ENCODE results near the gene SAMD4A.

SAMD4A gene

GRCh38 chr14:54662491-54663133 is 95.7 kb downstream of the SAMD4A start:
- no peak for DNase-seq

GRCh38 chr14:54664961-54665360 is 98.0 kb downstream of the SAMD4A start:
- no peak for DNase-seq

- DNase-seq: no peak
Measured at GRCh38 chr14:54665946-54666345, 99.0 kb downstream of the SAMD4A start.

GRCh38 chr14:54667026-54667744 is 100.3 kb downstream of the SAMD4A start:
- DNase-seq: no peak

GRCh38 chr14:54667764-54668163 is 100.8 kb downstream of the SAMD4A start:
- DNase-seq: no peak

GRCh38 chr14:54669721-54670561 is 103.0 kb downstream of the SAMD4A start:
- peak; percentile 56 for DNase-seq

- DNase-seq: no peak
Measured at GRCh38 chr14:54671537-54671936, 104.6 kb downstream of the SAMD4A start.

- DNase-seq: no peak
Measured at GRCh38 chr14:54672181-54672580, 105.3 kb downstream of the SAMD4A start.

- DNase-seq: no peak
Measured at GRCh38 chr14:54672688-54673087, 105.8 kb downstream of the SAMD4A start.

GRCh38 chr14:54673193-54674045 is 106.5 kb downstream of the SAMD4A start:
- DNase-seq: no peak

GRCh38 chr14:54674046-54674741 is 107.3 kb downstream of the SAMD4A start:
- no peak for DNase-seq

GRCh38 chr14:54675236-54676128 is 108.6 kb downstream of the SAMD4A start:
- no peak for DNase-seq

GRCh38 chr14:54676812-54677708 is 110.1 kb downstream of the SAMD4A start:
- DNase-seq: no peak

GRCh38 chr14:54680651-54681050 is 113.7 kb downstream of the SAMD4A start:
- no peak for DNase-seq

- DNase-seq: no peak
Measured at GRCh38 chr14:54681811-54682261, 114.9 kb downstream of the SAMD4A start.

- no peak for DNase-seq
Measured at GRCh38 chr14:54682578-54682977, 115.7 kb downstream of the SAMD4A start.

- peak; percentile 62 for DNase-seq
Measured at GRCh38 chr14:54683882-54684794, 117.2 kb downstream of the SAMD4A start.

- DNase-seq: no peak
Measured at GRCh38 chr14:54685286-54685845, 118.4 kb downstream of the SAMD4A start.
